Hepatocyte (in vitro differentiated cells): ENCODE results near the gene VPS50. TPM values are rescaled to one million over a fixed set of nuclear protein-coding genes. Genes with fewer than 3 reads are reported as not detected.
"Not testable (repeated sequence)": the region's sequence is repeated elsewhere in the genome, so short reads cannot be mapped to it uniquely, and the experiment has no call there.

Experiments
- DNase-seq: peaks from one replicate; pipeline ENCODE4 v3.0.0-alpha.2; 2016; ENCODE audit warnings: low spot score
- H2AFZ ChIP-seq: fragments of 200-600 bp; sonication (generic); 2 replicates; pipeline ENCODE4 v1.6.0; 2016; ENCODE audit warnings: antibody characterized with exemption, mild to moderate bottlenecking
- H3K27ac ChIP-seq: fragments of 200-600 bp; sonication (generic); 2 replicates; pipeline ENCODE4 v1.5.1; 2016; ENCODE audit warnings: mild to moderate bottlenecking
- H3K27me3 ChIP-seq: fragments of 200-600 bp; sonication (generic); 2 replicates; pipeline ENCODE4 v1.6.1; 2016
- H3K36me3 ChIP-seq: fragments of 200-600 bp; sonication (generic); replicated peaks from 2 replicates; pipeline ENCODE4 v1.5.1; 2016; ENCODE audit warnings: low read depth; ENCODE audit not compliant: insufficient read depth
- H3K4me1 ChIP-seq: fragments of 200-600 bp; sonication (generic); 2 replicates; pipeline ENCODE4 v1.5.1; 2016; ENCODE audit warnings: mild to moderate bottlenecking, moderate library complexity; ENCODE audit not compliant: insufficient read depth
- H3K4me2 ChIP-seq: fragments of 200-600 bp; sonication (generic); 2 replicates; pipeline ENCODE4 v1.6.0; 2016
- H3K4me3 ChIP-seq: fragments of 200-600 bp; sonication (generic); 2 replicates; pipeline ENCODE4 v1.5.1; 2016; ENCODE audit warnings: mild to moderate bottlenecking
- H3K79me2 ChIP-seq: fragments of 200-600 bp; sonication (generic); 2 replicates; pipeline ENCODE4 v1.6.0; 2017; ENCODE audit warnings: mild to moderate bottlenecking
- H3K9me2 ChIP-seq: fragments of 200-600 bp; sonication (generic); replicated peaks from 2 replicates; pipeline ENCODE4 v1.6.0; 2017; ENCODE audit warnings: mild to moderate bottlenecking; ENCODE audit not compliant: insufficient read depth
- H3K9me3 ChIP-seq: fragments of 200-600 bp; sonication (generic); 2 replicates; pipeline ENCODE4 v1.5.1; 2016; ENCODE audit warnings: low read depth, mild to moderate bottlenecking
- H4K20me1 ChIP-seq: fragments of 200-600 bp; sonication (generic); 2 replicates; pipeline ENCODE4 v1.6.0; 2016; ENCODE audit warnings: mild to moderate bottlenecking; ENCODE audit not compliant: insufficient read depth, poor library complexity, severe bottlenecking
- CTCF ChIP-seq: fragments of 200-600 bp; sonication (generic); IDR thresholded peaks from 2 replicates; pipeline ENCODE4 v1.5.1; 2016; ENCODE audit warnings: antibody characterized with exemption, mild to moderate bottlenecking; ENCODE audit not compliant: poor library complexity
- EZH2 ChIP-seq: fragments of 200-600 bp; sonication (generic); IDR thresholded peaks from 2 replicates; pipeline ENCODE4 v1.6.1; 2016; ENCODE audit warnings: antibody characterized with exemption, mild to moderate bottlenecking, borderline replicate concordance
- EZH2phosphoT487 ChIP-seq: fragments of 200-600 bp; sonication (generic); IDR thresholded peaks from one replicate; pipeline ENCODE4 v1.6.1; 2018; ENCODE audit warnings: antibody characterized with exemption, mild to moderate bottlenecking, low read depth, moderate library complexity; ENCODE audit not compliant: unreplicated experiment, severe bottlenecking
- WGBS: methylation state at CpG from one replicate; pipeline ENCODE4 v1.1.6; 2016; ENCODE audit warnings: low lambda C conversion rate; ENCODE audit errors: missing lambda C conversion rate; 5-methylcytosine and 5-hydroxymethylcytosine counted together
- polyA plus RNA-seq: library from polyadenylated mRNA; unstranded; fragments of >200 nt; fragmentation: Nextera tagmentation; extraction: Ambion mirVana; gene quantifications from 2 replicates; pipeline ENCODE4 v1.2.1, GENCODE V29; 2016
- total RNA-seq: library from RNA; depleted of rRNA; stranded (reverse); fragments of >200 nt; gene quantifications from 2 replicates; pipeline ENCODE4 v1.2.3, GENCODE V29; 2014

VPS50 gene
- total and polyA plus RNA-seq, 2 experiments from 2014 or later: 10.5 to 32.5 TPM

- Histone ChIP-seq H3K79me2 (no peaks in the 10 kb centered on the region), H3K4me1 (no peaks in the 10 kb centered on the region), H3K27me3 (no peaks in the 10 kb centered on the region), H3K36me3 (no peaks in the 10 kb centered on the region), H3K9me2 (no peaks in the 10 kb centered on the region), H2AFZ (no peak overlapping the region), H3K27ac (no peak overlapping the region), H3K9me3 (no peaks in the 10 kb centered on the region), H4K20me1 (no peaks in the 10 kb centered on the region), H3K4me2 (no peak overlapping the region), H3K4me3 (no peak overlapping the region)
- TF ChIP-seq EZH2: no peak
- TF ChIP-seq CTCF: no peak
- no peak for TF ChIP-seq EZH2phosphoT487
- no peak for DNase-seq
- 92% methylated on average over 4 of the region's 4 CpGs for WGBS
Observed at GRCh38 chr7:93320887-93321286, 88.7 kb downstream of the VPS50 start.

- H3K9me2 ChIP-seq, H3K4me2 ChIP-seq, H3K36me3 ChIP-seq, H3K79me2 ChIP-seq, DNase-seq, H2AFZ ChIP-seq, H3K27me3 ChIP-seq, H4K20me1 ChIP-seq, H3K27ac ChIP-seq, H3K4me1 ChIP-seq, H3K9me3 ChIP-seq, H3K4me3 ChIP-seq: not testable (repeated sequence)
- WGBS: 95% methylated on average over 1 of the region's 2 CpGs
Observed at GRCh38 chr7:93326291-93326690, 94.1 kb downstream of the VPS50 start.

- DNase-seq: no peak
- H2AFZ ChIP-seq: no peak overlapping the region
- H3K4me1 ChIP-seq: no peaks in the 10 kb centered on the region
- H3K9me3 ChIP-seq: no peaks in the 10 kb centered on the region
- no peak for TF ChIP-seq CTCF
- no peak for TF ChIP-seq EZH2phosphoT487
- TF ChIP-seq EZH2: no peak
- no peak overlapping the region for H3K27ac ChIP-seq
- no peaks in the 10 kb centered on the region for H4K20me1 ChIP-seq
- H3K4me3 ChIP-seq: no peak overlapping the region
- WGBS: 85% methylated on average over 3 of the region's 3 CpGs
- no peaks in the 10 kb centered on the region for H3K79me2 ChIP-seq
- H3K9me2 ChIP-seq: no peaks in the 10 kb centered on the region
- H3K4me2 ChIP-seq: no peak overlapping the region
- no peaks in the 10 kb centered on the region for H3K36me3 ChIP-seq
- no peaks in the 10 kb centered on the region for H3K27me3 ChIP-seq
Observed at GRCh38 chr7:93327006-93327633, 95.0 kb downstream of the VPS50 start.

GRCh38 chr7:93331706-93332105 is 99.5 kb downstream of the VPS50 start:
- H3K4me3 ChIP-seq: no peak overlapping the region
- DNase-seq: no peak
- no peaks in the 10 kb centered on the region for H3K36me3 ChIP-seq
- no peaks in the 10 kb centered on the region for H3K79me2 ChIP-seq
- no peaks in the 10 kb centered on the region for H3K27me3 ChIP-seq
- H3K9me3 ChIP-seq: no peaks in the 10 kb centered on the region
- no peak overlapping the region for H2AFZ ChIP-seq
- H4K20me1 ChIP-seq: no peaks in the 10 kb centered on the region
- 82% methylated on average over 3 of the region's 3 CpGs for WGBS
- H3K4me1 ChIP-seq: no peaks in the 10 kb centered on the region
- no peaks in the 10 kb centered on the region for H3K9me2 ChIP-seq
- H3K4me2 ChIP-seq: no peak overlapping the region
- H3K27ac ChIP-seq: no peak overlapping the region
- TF ChIP-seq EZH2: no peak
- no peak for TF ChIP-seq CTCF
- TF ChIP-seq EZH2phosphoT487: no peak
